GM12892 (cell line): Measurements from ENCODE around the gene TAB3.

Experiments
- POLR2A ChIP-seq: IDR thresholded peaks from 2 replicates; pipeline ENCODE4 v1.6.1; 2011; ENCODE audit warnings: low read depth, low read length, control low read depth
- POLR2AphosphoS5 ChIP-seq: IDR thresholded peaks from 2 replicates; pipeline ENCODE4 v1.6.1; 2011; ENCODE audit warnings: low read depth, low read length, control low read depth
- TAF1 ChIP-seq: IDR thresholded peaks from 2 replicates; pipeline ENCODE4 v1.6.1; 2011; ENCODE audit warnings: low read depth, mild to moderate bottlenecking, control low read depth, low read length, borderline replicate concordance

GRCh38 chrX:30779453-30780030, 109.5 kb downstream of the TAB3 start:
- TF ChIP-seq TAF1 (no peak), POLR2A (no peak), POLR2AphosphoS5 (no peak)
